Testis (tissue), 3 donors: Measurements from ENCODE around the gene NME2. TPM values are rescaled to one million over a fixed set of nuclear protein-coding genes. Genes with fewer than 3 reads are reported as not detected.
A peak's percentile ranks its signal among the peaks of the same experiment; 100 is the strongest.

Experiments
- DNase-seq: peaks from one replicate; pipeline ENCODE4 v3.0.0-alpha.2; 2019
- H3K27ac ChIP-seq, 2 donors: fragments of 200-600 bp; sonication (generic); one replicate each; pipeline ENCODE4 v1.5.1; 2019
- H3K27me3 ChIP-seq: fragments of 200-600 bp; sonication (generic); one replicate; pipeline ENCODE4 v1.5.1; 2019
- H3K36me3 ChIP-seq: fragments of 200-600 bp; sonication (generic); one replicate; pipeline ENCODE4 v1.5.1; 2017; ENCODE audit warnings: low read depth; ENCODE audit errors: missing control alignments
- H3K4me1 ChIP-seq: fragments of 200-600 bp; sonication (generic); one replicate; pipeline ENCODE4 v1.5.1; 2019
- H3K4me3 ChIP-seq, 2 donors: fragments of 200-600 bp; sonication (generic); one replicate each; pipeline ENCODE4 v1.5.1; 2017 to 2019
- H3K9me3 ChIP-seq: fragments of 200-600 bp; sonication (generic); one replicate; pipeline ENCODE4 v1.5.1; 2017
- POLR2A ChIP-seq: fragments of 450-650 bp; IDR thresholded peaks from one replicate; pipeline ENCODE4 v1.6.1; 2017; ENCODE audit warnings: antibody characterized with exemption, mild to moderate bottlenecking, moderate library complexity
- WGBS, 2 donors: methylation state at CpG; one replicate each; pipeline ENCODE4 v1.1.5; 2018; 5-methylcytosine and 5-hydroxymethylcytosine counted together
- intact Hi-C: fragments of 100-400 bp; cut with DNase I; formaldehyde crosslinking; loops from one replicate; pipeline ENCODE4 v1.15.1; 2023; ENCODE audit warnings: low total_unique reads
- polyA plus RNA-seq: library from polyadenylated mRNA; stranded (reverse); fragments of 350-450 nt; fragmentation: Illumina TruSeq; extraction: RNeasy Lipid Tissue Mini Kit (QIAGEN cat#74804); gene quantifications from one replicate; pipeline ENCODE4 v1.2.3, GENCODE V29; 2014; ENCODE audit warnings: low read depth, low replicate concordance; ENCODE audit not compliant: insufficient read depth
- total RNA-seq, 2 donors: library from RNA; depleted of rRNA; stranded (reverse); fragments of >200 nt; gene quantifications; one replicate each; pipeline ENCODE4 v1.2.3, GENCODE V29; 2016
- TF ChIP-seq, protein P1 (sequence below), 3 experiments: fragments of 450-650 bp in 2 of 3; fragments of 200-600 bp in 1 of 3; sonication (generic) in 1 of 3; IDR thresholded peaks; one replicate each; pipeline ENCODE4 v1.5.1; 2016 to 2019; ENCODE audit warnings: antibody characterized with exemption in 3 of 3, mild to moderate bottlenecking in 2 of 3, moderate library complexity in 1 of 3

Gene NME2
- total and polyA plus RNA-seq, 3 donors from 2014 or later, result 105 to 196 (median 169) TPM

DNA sequence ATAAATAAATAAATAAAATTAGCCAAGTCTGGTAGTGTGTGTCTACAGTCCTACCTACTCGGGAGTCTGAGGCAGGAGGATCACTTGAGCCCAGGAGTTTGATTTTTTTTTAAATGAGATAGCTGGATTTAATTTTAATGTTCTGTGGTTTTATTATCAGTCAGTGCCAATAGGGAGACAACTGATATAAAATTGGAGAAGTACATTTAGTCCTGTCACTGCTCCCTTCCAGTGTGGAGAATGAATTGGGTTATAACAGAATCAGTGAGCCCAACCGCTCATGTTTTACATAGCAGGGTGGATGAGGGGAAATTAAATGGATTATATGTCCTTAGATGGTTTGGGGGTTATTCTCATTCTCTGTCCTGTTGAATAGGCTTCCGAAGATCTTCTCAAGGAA is 6.6 kb upstream of the NME2 start:
- DNase-seq, result no peak
- H3K9me3 ChIP-seq, result no peaks in the 10 kb centered on the region
- no peaks in the 10 kb centered on the region for H3K4me1 ChIP-seq
- no peak overlapping the region for H3K27ac ChIP-seq
- 98% methylated on average over 3 of the region's 3 CpGs for WGBS, 2 donors
- H3K4me3 ChIP-seq, result no peak overlapping the region
- H3K36me3 ChIP-seq, result no peaks in the 10 kb centered on the region
- intact Hi-C loops, result loop anchor here (10.0 kb wide), 1 partner anchor 155 kb away; no protein-coding TSS in a partner anchor
- H3K27me3 ChIP-seq, result no peaks in the 10 kb centered on the region
- no peak for TF ChIP-seq POLR2A
- TF ChIP-seq, protein P1, sequence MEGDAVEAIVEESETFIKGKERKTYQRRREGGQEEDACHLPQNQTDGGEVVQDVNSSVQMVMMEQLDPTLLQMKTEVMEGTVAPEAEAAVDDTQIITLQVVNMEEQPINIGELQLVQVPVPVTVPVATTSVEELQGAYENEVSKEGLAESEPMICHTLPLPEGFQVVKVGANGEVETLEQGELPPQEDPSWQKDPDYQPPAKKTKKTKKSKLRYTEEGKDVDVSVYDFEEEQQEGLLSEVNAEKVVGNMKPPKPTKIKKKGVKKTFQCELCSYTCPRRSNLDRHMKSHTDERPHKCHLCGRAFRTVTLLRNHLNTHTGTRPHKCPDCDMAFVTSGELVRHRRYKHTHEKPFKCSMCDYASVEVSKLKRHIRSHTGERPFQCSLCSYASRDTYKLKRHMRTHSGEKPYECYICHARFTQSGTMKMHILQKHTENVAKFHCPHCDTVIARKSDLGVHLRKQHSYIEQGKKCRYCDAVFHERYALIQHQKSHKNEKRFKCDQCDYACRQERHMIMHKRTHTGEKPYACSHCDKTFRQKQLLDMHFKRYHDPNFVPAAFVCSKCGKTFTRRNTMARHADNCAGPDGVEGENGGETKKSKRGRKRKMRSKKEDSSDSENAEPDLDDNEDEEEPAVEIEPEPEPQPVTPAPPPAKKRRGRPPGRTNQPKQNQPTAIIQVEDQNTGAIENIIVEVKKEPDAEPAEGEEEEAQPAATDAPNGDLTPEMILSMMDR (IDR thresholded peaks at IDR 0.05), result no peak

DNA sequence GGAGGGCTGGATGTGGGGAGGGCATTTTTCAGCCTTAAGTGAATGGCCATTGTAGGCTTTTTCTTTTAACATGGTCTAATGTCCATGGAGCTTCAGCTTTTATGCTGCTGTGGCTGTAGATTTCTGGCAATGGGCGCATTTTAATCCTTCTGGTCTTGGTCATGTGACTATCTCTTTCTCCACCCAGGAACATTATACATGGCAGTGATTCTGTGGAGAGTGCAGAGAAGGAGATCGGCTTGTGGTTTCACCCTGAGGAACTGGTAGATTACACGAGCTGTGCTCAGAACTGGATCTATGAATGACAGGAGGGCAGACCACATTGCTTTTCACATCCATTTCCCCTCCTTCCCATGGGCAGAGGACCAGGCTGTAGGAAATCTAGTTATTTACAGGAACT is 4.7 kb upstream of the NME2 start:
- H3K9me3 ChIP-seq, result no peaks in the 10 kb centered on the region
- WGBS, 2 donors, result 81 to 83% methylated on average over 3 of the region's 3 CpGs
- no peak for DNase-seq
- H3K27ac ChIP-seq, result no peak overlapping the region
- no peak for TF ChIP-seq POLR2A
- TF ChIP-seq, protein P1 (IDR thresholded peaks at IDR 0.05), result no peak
- intact Hi-C loops, result no loop called here
- no peak overlapping the region for H3K4me3 ChIP-seq
- no peaks in the 10 kb centered on the region for H3K27me3 ChIP-seq
- H3K36me3 ChIP-seq, result no peaks in the 10 kb centered on the region
- peaks cover 7% of the 10 kb centered on the region for H3K4me1 ChIP-seq

DNA sequence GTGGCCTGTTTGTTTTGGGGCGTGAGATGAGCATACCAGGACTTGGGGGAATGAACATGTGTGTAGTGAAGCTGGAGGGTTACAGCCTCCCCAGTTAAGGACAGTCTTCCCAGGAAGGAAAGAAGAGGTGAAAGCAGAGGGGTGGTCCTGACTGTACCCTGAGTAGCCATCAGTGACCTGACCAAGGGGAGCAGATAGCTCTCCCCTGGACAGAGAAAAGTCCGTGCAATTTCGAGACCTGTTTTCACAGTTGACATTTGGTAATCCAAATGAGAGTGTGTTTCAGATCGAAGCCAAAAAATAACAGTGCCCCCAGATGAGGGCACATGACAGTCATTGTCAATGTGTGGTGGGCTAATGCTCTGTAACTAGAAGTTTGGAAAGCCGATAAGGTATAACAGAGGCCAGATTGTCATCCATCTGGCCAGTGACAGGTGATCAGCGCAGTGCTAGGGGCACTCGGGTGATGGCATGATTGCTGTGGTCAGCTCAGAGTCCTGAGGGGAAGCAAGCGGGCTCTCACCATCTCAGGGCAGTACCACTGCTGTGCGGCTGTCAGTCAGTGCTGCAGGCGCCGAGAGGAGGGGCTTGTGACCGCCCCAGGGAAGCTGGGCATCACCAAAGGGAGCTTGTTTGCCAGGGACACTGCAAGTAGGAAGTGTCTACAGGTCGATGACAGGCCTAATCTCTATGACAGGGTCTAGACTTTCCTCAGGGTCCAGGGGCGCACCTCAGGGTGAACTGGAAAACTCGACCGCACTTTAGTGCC is 1.1 kb upstream of the NME2 start:
- Histone ChIP-seq H3K27me3 (no peaks in the 10 kb centered on the region), H3K4me1 (peaks cover 14% of the 10 kb centered on the region), H3K27ac (peak overlapping the region in 1 of 2 donors; percentile 92), H3K36me3 (no peaks in the 10 kb centered on the region), H3K9me3 (no peaks in the 10 kb centered on the region), H3K4me3 (peak overlapping the region in 1 of 2 donors; percentile 77)
- intact Hi-C loops, result no loop called here
- no peak for DNase-seq
- no peak for TF ChIP-seq POLR2A
- TF ChIP-seq, protein P1 (IDR thresholded peaks at IDR 0.05), result no peak
- WGBS, 2 donors, result 58% methylated on average over 11 to 16 of the region's 16 CpGs

DNA sequence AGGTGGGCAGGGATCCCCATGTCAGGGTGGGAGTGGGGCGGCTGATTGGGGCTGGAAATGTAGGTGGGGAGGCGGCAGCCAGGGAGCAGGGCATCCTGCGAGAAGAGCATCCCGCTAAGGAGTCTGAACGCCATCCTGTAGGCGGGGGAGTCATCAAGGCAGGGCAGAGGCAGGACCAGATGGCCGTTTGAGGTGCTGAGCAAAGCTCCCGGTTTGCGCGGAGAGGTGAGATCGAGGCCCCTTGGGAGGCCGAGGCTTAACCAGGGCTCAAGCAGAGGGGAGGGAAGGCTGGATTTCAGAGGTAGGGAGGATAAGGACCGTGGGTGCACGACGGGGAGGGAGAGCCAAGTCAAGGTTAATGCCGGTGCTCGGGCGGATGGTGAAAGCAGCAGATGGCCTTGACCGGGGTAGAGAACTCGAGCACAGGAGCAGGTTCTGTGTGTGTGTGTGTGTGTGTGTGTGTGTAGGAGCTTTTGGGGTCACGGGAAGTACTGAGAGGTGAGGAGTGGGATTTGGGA is 472 bp upstream of the NME2 start:
- intact Hi-C loops, result no loop called here
- WGBS, 2 donors, result 10 to 11% methylated on average over 21 of the region's 21 CpGs
- Histone ChIP-seq H3K36me3 (no peaks in the 10 kb centered on the region), H3K27me3 (no peaks in the 10 kb centered on the region), H3K4me1 (peaks cover 14% of the 10 kb centered on the region), H3K4me3 (peak overlapping the region; percentile 77 to 91), H3K9me3 (no peaks in the 10 kb centered on the region), H3K27ac (peak overlapping the region; percentile 72 to 92)
- TF ChIP-seq, protein P1 (IDR thresholded peaks at IDR 0.05), result no peak
- no peak for TF ChIP-seq POLR2A
- no peak for DNase-seq
